ENCODE measurements around the gene EXOC4.

EXOC4 gene

DNA sequence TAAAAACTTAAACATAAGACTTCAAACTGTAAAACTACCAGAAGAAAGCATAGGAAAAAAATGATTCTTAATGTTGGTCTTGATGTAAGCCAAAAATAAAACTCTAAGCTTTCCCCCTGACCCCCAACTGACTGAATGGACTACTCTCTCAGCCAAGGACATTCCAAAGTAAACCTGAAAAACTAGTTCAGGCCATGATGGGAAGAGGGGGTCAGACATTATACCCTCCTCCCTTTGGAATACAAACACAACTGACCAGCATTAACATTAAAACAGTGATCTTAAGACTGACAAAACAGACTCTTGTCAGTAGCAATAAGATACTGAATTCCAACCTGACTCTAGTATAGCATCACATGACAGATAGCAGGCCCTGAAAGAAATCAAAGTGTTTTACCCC is 860.8 kb downstream of the EXOC4 start:
- no peak for DNase-seq

DNA sequence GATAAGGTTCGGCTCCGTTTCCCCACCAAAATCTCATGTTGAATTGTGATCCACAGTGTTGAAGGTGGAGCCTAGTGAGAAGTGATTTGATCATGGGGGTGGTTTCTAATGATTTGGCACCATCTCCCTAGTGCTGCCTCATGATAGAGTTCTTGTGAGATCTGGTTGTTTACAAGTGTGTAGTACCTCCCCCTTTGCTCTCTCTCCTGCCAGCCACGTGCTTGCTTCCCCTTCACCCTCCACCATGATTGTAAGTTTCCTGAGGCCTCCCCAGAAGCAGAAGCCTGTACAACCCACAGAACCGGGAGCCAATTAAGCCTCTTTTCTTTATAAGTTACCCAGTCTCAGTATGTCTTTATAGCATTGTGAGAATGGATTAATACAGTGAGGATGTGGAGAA is 862.1 kb downstream of the EXOC4 start:
- DNase-seq, result no peak
